NT2/D1 (cell line): Measurements from ENCODE around the gene NFIA.

Source experiments
- SUZ12 ChIP-seq: IDR thresholded peaks from 2 replicates; pipeline ENCODE4 v1.6.1; 2011; ENCODE audit not compliant: insufficient read length, insufficient read depth; ENCODE audit errors: extremely low read depth
- ZNF274 ChIP-seq: IDR thresholded peaks from 2 replicates; pipeline ENCODE4 v1.6.1; 2011; ENCODE audit warnings: mild to moderate bottlenecking, low read depth, low read length

- TF ChIP-seq ZNF274 (no peak), SUZ12 (no peak)
Measured at GRCh38 chr1:61089338-61089737, 7.0 kb downstream of the NFIA start.
